Glutamatergic neuron (in vitro differentiated cells): ENCODE data around the gene ELMO1. TPM values are rescaled to one million over a fixed set of nuclear protein-coding genes. Genes with fewer than 3 reads are reported as not detected.

ENCODE experiments used
- DNase-seq: peaks from one replicate; pipeline ENCODE4 v3.0.0; 2022
- H3K27ac Mint-ChIP-seq: one replicate; pipeline ENCODE4 v1.8.0; 2020; ENCODE audit warnings: mild to moderate bottlenecking, mixed read lengths, inconsistent platforms; ENCODE audit not compliant: unreplicated experiment
- H3K27me3 Mint-ChIP-seq: one replicate; pipeline ENCODE4 v1.8.0; 2020; ENCODE audit warnings: mild to moderate bottlenecking, moderate library complexity, mixed read lengths, inconsistent platforms; ENCODE audit not compliant: unreplicated experiment
- H3K36me3 Mint-ChIP-seq: one replicate; pipeline ENCODE4 v1.8.0; 2020; ENCODE audit warnings: mild to moderate bottlenecking, mixed read lengths, inconsistent platforms; ENCODE audit not compliant: unreplicated experiment
- H3K4me1 Mint-ChIP-seq: one replicate; pipeline ENCODE4 v1.8.0; 2020; ENCODE audit warnings: mild to moderate bottlenecking, low read depth, mixed read lengths, inconsistent platforms; ENCODE audit not compliant: unreplicated experiment
- H3K4me3 Mint-ChIP-seq: one replicate; pipeline ENCODE4 v1.8.0; 2020; ENCODE audit warnings: mild to moderate bottlenecking, mixed read lengths, inconsistent platforms; ENCODE audit not compliant: unreplicated experiment
- H3K9me3 Mint-ChIP-seq: one replicate; pipeline ENCODE4 v1.8.0; 2020; ENCODE audit warnings: mild to moderate bottlenecking, moderate library complexity, mixed read lengths, inconsistent platforms; ENCODE audit not compliant: unreplicated experiment
- CTCF ChIP-seq: fragments of 200-600 bp; sonication (generic); IDR thresholded peaks from one replicate; pipeline ENCODE4 v1.5.0; 2021; ENCODE audit not compliant: partially characterized antibody, unreplicated experiment
- total RNA-seq: library from RNA; stranded (reverse); fragmentation: NEBNext Ultra II Directional; extraction: Animal tissue kit (Norgen Biotek cat#: 25700); gene quantifications from one replicate; pipeline ENCODE4 v1.2.1, GENCODE V29; 2021; ENCODE audit not compliant: unreplicated experiment

Gene ELMO1
- total RNA-seq, 1 donor from 2014 or later, result 5.5 TPM

GRCh38 chr7:37097276-37097675, 351.4 kb downstream of the ELMO1 start:
- Mint-ChIP-seq H3K36me3 (peaks cover 4% of the 10 kb centered on the region), H3K9me3 (no peaks in the 10 kb centered on the region), H3K4me3 (no peak overlapping the region), H3K27ac (no peak overlapping the region), H3K4me1 (peaks cover 4% of the 10 kb centered on the region), H3K27me3 (no peaks in the 10 kb centered on the region)
- no peak for DNase-seq
- TF ChIP-seq CTCF, result no peak

- Mint-ChIP-seq H3K27me3 (no peaks in the 10 kb centered on the region), H3K4me1 (peaks cover 4% of the 10 kb centered on the region), H3K36me3 (peaks cover 11% of the 10 kb centered on the region), H3K27ac (no peak overlapping the region), H3K4me3 (no peak overlapping the region), H3K9me3 (peaks cover 3% of the 10 kb centered on the region)
- no peak for TF ChIP-seq CTCF
- no peak for DNase-seq
These were observed 352.3 kb downstream of the ELMO1 start for GRCh38 chr7:37096341-37096740.

- H3K27me3 Mint-ChIP-seq, result no peaks in the 10 kb centered on the region
- peaks cover 4% of the 10 kb centered on the region for H3K4me1 Mint-ChIP-seq
- TF ChIP-seq CTCF, result no peak
- DNase-seq, result no peak
- H3K27ac Mint-ChIP-seq, result no peak overlapping the region
- H3K4me3 Mint-ChIP-seq, result no peak overlapping the region
- H3K36me3 Mint-ChIP-seq, result peaks cover 11% of the 10 kb centered on the region
- H3K9me3 Mint-ChIP-seq, result peaks cover 3% of the 10 kb centered on the region
These were observed 353.5 kb downstream of the ELMO1 start for GRCh38 chr7:37095122-37095521.

- DNase-seq, result no peak
- TF ChIP-seq CTCF, result no peak
- H3K4me3 Mint-ChIP-seq, result no peak overlapping the region
- H3K36me3 Mint-ChIP-seq, result peaks cover 11% of the 10 kb centered on the region
- H3K9me3 Mint-ChIP-seq, result peaks cover 3% of the 10 kb centered on the region
- H3K4me1 Mint-ChIP-seq, result no peaks in the 10 kb centered on the region
- no peaks in the 10 kb centered on the region for H3K27me3 Mint-ChIP-seq
- H3K27ac Mint-ChIP-seq, result no peak overlapping the region
These were observed 355.4 kb downstream of the ELMO1 start for GRCh38 chr7:37093257-37093656.

GRCh38 chr7:37092548-37092947, 356.1 kb downstream of the ELMO1 start:
- Mint-ChIP-seq H3K4me1 (no peaks in the 10 kb centered on the region), H3K27ac (no peak overlapping the region), H3K9me3 (peaks cover 3% of the 10 kb centered on the region), H3K36me3 (peaks cover 11% of the 10 kb centered on the region), H3K27me3 (no peaks in the 10 kb centered on the region), H3K4me3 (no peak overlapping the region)
- TF ChIP-seq CTCF, result no peak
- no peak for DNase-seq
